Stimulated activated CD8-positive, alpha-beta memory T cell treated with anti-CD3 and anti-CD28 coated beads, Interleukin-7, amount 100 ng/mL, for 24 hours (primary cell): ENCODE results near the gene ETS1.

ENCODE experiments used
- DNase-seq: peaks from one replicate; pipeline ENCODE4 v3.0.0-alpha.2; 2020; ENCODE audit warnings: low read depth

The ETS1 gene

DNA sequence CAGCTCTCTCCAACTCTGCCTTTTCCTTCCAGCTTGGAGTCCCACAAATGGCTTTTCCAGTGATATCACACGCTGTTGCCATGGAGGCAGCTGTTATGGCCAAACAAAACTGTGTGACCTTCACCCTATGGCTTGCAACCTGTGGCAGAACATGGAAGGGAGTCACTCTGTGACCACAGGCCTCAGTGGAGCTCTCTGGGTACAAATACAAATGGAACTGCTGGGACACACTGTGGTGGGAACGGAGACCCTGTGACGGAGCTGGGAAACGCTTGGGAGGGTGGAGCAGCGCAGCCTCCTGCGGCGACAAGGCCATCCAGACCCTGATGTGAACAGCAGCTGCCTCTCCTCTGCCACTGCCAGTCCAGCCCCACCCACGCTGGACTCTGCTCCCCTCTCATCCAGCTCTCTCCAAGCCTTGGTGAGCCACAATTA, 162.5 kb downstream of the ETS1 start:
- DNase-seq, result no peak

DNA sequence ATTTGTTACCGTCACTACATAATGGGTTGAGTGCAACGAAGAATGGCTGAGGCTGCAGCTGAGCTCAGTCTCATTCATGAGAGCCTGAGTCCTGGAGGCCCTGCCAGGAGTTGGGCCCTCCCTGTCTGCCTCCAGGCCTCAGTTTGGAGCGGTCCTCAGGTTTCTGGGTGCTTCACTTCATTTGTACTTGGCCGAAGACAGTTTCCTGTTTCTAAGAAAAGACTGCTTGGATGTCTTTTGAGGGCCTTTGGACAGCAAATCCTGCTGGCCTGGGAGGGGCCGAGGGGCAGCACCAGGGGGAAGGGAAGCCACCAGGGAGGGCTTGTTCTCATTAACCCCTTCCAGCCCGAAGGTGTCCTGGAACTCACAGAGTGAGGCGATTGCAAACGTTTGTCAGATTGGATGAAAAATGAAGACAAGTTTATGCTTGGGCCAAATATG, 163.1 kb downstream of the ETS1 start:
- DNase-seq, result no peak

DNA sequence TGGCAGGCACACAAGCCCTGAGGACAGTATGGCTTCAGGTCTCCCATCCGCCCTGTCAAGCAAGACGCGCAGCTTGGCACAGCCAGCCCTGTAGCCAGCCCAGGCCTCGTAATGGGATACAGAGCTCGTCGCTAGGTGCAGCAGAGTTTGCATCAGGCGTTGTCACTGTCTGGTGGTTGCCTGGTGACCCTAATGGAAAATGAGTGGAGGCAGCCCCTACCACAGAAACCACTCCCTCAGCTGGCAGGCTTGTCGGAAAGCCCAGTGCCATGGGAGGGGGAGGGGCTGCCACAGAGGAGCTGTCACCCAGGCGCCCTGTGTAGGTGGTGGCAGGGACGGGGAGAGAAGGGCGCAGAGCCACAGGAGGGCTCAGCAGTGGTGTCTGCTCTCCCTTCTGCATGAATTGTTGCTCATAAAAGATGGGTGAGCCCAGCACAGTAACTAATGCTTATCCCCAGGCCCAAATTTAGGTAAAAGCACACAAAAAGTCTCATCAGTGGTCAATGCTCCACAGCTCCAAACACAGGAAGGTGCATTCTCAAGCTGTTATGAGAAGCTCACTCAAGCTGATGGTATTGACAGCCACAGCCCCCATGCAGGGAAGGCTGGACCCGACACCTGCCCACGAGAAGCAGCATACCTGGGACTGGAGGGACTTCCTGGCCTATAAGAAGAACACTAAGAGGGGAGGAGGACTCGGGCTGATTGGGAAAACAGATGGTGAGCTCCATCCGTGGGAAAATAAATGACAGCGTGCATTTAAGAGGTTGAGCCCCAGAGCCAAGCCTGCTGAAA, 164.6 kb downstream of the ETS1 start:
- DNase-seq, result peak; percentile 81

DNA sequence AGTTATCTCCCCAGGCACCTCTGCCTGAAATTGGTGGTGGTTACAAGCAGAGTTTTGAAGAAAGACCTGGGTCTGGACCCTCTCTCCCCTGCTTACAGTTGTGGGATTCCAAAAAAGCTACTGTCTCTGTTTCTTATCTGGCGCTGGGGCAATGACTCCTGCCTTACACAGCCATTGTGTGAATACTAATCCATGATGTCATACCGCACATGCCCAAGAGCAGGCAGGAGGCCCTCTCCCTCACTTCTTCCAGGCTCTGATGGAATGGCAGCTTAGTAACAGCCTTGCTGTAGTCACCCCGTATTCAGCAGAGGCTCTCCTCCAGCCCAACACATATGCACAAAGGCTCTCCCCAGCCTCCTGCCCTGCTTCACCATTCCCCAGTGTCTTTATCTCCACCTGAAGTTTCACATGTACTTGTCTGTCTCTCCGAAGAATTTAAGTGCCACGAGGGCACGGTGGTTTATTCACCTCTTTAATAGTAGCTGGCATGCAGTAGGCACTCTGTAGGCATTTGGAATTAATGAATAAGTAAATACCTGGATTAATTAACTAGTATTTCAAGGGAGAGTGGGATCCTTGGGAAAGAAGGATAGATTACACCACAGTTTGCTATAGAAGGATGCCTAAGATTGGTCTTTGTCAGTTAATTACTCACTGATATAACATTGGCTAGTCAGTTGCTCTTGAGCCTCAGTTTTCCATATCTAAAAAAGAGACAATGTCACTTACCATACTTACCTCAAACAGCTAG, 165.6 kb downstream of the ETS1 start:
- no peak for DNase-seq

DNA sequence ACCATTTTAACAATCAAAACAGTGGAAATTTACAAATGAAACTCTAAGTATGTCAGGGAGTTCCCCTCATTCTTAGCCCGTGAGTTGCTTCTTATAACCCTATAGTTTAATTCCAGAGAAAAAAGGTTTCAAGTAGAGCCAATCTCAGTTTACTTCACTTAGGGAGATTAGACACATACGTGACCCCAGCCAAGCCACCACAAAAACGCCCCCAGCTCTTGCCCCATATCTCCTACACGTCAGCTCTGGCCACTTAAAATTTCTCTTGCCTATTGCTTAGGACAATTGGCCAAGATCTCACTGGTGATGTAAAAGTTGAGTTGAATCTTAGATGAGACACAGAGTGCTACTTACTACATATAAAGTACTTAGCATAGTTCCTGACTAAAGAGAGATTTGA, 166.4 kb downstream of the ETS1 start:
- no peak for DNase-seq

DNA sequence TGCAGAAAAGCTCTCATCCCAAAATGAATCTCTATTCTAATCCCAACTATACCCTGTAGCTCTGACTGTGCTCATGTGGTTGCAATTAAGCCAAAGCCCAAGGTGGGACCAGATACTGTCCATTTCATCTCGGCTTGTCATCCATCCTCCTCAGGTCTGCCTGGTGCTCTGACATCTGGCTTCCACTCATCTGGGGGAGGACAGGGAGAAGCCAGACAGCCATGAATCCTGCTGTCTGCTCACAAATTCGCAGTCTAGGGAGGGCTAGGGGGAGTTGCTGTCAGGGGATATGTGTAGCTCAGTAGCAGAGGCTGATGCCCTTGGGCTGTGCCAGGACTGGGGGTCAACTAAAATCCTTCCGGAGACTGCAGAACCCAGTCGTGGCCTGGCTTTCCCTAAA, 167.1 kb downstream of the ETS1 start:
- DNase-seq, result no peak

DNA sequence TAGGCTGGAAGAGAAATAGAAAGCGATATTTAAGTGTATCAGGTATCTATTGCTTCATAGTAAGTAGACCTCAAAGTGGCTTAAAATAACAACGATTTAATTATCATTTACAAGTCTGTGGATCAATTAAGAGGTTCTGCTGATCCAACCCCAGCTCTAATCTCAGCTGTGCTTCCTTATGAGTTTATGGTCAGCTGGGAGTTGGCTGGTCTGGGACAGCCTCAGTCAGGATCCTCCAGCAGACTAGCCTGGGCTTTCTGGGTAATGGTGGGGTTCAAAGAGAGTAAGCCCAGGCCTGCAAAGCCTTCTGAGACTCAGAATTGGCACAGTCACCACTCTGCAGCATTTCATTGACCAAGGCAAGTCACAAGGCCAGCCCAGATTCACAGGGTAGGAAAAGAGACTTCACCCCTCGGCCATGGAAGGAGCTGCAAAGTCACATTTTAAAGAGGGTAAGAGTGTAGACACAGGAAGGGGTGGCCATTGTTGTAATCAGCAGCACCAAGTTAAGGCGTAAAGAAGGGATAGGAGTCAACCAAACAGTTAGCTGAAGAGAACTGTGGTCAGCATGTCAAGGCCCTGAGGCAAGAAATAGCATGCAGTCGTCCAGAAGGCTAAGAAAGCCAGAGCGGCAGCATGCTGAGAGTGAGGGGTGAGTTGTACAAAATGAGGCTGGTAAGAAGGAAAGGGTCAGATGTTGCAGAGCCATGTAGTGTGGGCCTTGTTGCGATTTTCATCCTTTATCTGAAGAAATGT, 168.2 kb downstream of the ETS1 start:
- DNase-seq, result no peak

DNA sequence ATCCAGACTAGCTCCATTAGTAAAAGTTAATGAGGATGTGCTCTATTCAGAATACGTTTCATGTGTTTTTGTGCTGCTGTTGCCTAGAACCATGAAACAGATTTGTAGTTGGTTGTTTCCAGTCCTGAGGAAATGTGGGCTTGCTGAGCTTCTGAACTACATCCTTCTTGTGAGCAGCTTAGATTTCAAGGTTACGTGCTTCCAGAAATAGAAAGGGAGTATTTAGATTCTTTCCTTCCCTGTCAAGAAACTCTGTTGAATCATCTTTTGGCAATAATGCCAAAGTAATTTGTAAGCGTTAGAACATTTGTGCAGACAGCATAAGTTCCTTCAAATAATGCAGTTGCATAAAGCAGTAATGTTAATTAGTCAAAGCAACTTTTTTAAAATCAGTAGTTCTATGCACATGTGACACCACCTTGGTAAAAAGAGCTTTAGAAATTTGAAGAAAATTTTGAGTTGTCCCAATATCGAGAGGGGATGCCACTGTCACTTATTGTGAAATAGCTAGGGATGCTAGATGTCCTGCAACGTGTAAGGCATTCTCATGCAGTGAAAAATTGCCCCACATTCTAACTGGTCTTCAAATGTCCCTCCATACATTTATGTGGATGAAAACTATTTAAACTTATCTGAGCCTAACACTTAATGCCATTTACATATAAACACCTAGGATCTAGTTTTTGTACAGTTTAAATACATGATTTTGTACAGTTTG, 169.6 kb downstream of the ETS1 start:
- DNase-seq, result no peak

DNA sequence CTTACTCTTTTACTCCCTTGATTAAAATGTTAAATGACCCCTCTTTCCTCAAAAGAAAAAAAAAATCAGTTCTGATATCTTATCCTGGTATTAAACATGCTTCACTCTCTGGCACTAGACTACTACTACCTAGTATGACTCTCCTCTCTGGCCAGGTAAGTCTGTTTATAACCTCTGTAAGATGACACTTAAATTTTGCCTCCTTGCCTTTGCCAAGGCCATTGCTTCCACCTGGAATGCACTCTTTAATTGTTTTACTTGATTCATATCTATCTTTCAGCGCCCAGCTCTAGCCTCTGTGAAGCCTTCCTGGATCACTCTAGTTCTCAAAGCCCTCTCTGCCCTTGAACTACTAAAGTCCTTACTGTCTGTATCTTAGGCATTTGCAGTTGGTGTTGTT, 170.4 kb downstream of the ETS1 start:
- DNase-seq, result no peak

DNA sequence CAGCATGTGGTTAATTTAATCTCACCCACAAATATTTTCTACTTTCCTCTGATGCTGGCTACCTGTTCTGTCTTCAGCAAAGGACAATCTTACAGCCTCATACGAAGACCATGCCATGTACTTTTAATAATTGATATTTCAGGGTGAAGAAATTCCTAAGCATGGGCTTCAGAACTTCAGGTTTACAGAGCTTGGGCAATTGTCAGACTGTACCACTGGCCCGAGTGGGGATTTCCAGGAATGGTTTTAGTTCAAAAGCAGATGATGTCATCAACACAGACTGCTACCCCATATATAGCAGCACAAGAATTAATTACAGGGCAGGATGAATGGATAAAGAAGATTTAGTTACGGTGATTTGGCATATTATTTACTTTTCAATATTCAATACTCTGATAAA, 171.8 kb downstream of the ETS1 start:
- no peak for DNase-seq

DNA sequence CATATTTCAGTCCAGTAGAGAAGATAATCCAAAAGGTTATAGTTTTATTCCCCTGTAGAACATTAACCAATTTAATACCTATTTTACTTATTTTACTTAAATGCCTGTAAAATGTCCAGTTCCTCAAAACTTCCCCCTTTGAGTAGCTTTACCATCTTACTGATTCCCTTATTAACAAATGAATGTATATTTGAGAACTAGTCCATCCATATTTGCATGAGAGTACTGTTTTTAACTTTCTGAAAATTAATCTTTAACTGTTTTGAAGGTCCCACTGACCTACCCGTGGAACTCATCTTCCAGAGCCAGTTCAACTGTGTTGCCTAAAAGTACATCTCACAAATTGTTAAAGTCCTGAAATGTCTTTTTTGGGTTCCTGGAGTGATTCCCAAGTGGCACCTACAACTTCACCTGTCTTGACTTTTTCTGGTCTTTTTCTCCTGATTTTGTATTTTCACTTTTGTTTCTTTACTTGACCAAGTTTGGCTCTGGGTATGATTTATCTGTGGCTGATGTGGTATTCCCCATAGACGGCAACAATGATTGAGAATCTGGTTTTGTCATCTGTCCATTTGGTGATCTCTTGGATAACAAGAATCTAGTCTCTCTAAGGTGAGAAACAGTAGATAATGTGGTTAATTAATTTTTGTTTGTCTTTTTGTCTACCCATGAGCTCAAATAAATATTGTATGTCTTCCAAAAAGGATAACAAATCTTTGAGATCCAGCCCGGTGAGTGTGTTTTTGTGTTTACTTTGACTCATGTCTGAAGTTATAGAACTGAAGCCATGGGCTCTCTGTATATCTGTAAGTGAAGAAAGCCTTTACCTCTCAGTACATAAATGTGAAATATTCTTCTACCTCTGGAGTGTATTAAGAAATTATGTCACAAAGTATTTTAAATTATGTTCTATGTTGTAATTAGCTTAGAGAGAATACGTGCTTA, 174.2 kb downstream of the ETS1 start:
- DNase-seq, result no peak

DNA sequence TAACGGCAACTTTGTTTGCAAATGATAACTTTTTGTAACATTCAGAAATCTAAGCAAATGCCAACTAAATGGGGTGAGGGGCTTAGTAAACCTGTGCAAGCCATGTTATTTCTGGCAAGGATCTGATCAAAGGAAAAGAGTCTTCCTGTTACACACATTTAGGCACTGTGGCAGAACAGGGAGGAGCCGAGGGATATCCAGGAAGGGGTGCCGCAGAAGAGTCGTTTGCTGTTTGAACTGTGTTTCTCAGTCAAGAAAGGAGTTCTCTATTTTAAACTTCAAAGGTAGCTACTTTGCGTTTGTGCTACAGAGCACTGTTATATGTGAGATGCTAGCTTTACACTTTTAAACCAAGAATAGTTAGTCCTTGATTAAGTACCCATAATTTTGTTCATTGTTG, 175.5 kb downstream of the ETS1 start:
- no peak for DNase-seq

DNA sequence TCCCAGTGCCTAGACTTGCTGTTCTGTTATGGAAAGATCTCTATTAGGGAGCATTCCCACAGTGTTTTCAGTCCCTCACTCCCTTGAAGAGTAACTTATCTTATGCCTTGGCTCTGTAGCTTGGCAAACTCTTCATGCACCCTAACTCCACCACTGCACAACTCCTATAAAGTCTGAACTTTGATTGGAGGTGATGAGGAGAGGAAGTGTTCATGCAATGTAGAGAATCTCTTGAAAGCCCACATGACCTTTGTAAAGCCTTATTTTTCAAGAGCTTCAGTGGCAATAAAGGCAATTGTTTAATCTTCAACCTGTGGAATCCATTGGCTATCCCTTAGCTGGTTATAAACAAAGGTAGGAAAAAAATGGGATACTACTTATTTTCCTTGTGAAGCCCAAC, 176.2 kb downstream of the ETS1 start:
- no peak for DNase-seq

DNA sequence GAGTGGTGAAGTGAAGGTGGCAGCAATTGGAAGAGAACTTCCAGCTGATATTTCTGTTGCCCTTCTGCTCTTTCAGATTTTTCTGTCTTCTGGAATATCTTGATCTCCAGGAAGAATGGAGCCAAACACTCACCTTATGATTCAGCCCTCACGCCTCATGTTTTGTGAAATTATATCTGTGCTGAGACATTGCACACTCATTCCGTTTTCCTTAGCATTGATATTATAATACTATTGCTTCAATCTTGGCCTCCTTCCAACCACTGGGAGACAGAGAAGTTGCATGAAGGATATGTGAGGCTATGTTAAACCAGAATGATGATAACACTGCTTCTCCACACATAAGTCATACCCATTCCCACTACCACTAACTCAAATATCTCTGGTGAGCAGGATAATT, 177.9 kb downstream of the ETS1 start:
- no peak for DNase-seq
